OCI-M2 (cell line): ENCODE data around the gene RNF44.
"Not testable (repeated sequence)": the region's sequence is repeated elsewhere in the genome, so short reads cannot be mapped to it uniquely, and the experiment has no call there.

Experiments used
- DNase-seq: peaks from one replicate; lab custom pipeline; 2025; ENCODE audit not compliant: unreplicated experiment; lab: John Stamatoyannopoulos, UW

Gene RNF44

DNA sequence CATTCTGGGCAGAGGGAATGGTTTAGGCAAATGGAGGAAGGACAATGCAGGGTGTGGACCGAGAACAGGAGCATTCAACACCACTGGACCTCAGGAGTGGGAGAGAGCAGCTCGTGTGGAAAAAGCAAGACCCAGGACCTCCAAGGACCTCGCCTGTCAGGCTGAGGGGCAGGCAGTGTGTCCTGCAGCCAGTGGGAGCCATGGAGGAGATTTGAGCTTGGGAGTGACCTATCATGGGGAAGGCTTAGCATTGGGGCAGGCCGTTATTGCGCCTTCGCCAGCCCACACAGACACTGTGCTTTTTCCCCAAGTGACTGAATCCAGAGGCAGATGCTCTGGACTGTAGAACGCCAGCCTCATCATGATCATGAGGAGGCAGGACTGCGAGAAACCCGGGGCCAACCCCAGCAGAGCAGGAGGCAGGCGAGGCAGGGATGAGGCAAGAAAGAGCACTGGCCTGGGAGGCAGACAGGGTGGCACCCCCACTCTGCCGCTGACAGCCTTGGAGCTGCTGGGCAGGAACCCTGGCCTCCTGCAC lies 15.2 kb upstream of the RNF44 start:
- no peak for DNase-seq

DNA sequence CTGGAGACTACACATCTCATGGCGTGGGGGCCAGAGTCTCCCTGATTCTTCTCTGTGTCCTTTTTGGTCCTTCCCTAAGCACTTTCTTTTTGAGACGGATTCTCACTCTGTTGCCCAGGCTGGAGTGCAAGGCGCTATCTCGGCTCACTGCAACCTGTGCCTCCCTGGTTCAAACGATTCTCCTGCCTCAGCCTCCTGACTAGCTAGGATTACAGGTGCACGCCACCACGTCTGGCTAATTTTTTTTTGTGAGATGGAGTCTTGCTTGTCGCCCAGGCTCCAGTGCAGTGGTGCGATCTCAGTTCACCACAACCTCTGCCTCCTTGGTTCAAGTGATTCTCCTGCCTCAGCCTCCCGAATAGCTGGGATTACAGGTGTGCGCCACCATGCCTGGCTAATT lies 13.7 kb upstream of the RNF44 start:
- not testable (repeated sequence) for DNase-seq

DNA sequence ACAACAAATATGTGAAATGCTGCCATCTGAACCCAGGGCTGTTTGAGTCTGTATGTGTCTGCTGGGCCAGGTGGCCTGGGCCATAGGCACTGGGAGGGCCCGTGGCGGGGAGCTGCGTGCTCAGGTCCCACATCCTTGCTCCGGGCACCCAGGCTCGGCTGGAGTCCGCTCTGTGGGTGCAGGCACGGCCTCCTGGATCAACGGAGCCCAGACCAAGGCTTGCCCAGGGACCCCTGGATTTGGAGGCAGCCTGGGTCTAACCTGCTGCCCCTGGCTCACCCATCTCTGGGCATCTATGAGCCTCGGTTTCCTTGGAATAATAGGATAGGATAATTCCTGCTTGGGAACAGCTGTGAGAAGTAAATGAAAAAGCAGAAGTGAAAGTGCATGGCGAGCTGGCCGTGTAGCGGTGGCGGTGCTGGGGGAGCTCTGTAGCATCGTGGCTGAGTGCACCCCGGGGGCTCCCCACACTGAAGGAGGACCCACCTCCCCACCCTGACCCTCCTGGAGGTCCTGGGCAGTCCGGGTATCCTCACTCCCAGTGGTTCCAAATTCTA lies 13.2 kb upstream of the RNF44 start:
- no peak for DNase-seq

GRCh38 chr5:176549871-176550270 lies 12.7 kb upstream of the RNF44 start:
- no peak for DNase-seq

- DNase-seq, result no peak
Measured at GRCh38 chr5:176548967-176549444, 11.8 kb upstream of the RNF44 start, which contains the start of gene CDHR2. Gene CDHR2 (plus strand): TSS chr5:176549342. CDS start chr5:176565353, 16,011 bp downstream.

DNA sequence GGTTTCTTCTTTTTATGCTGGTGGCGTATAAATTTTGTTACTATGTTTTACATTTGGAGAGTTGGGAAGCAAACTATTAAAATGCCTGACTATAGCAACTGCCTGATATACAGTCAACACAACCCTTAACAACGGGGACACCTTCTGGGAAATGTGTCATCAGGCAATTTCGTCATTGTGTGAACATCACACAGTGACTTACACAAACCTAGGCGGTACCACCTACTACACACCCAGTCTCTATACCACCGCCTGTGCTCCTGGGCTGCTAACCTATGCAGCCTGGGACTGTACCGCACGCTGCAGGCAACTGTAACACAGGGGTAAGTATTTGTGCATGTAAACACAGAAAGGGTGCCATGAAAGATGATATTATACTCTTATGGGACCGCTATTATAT lies 10.6 kb upstream of the RNF44 start:
- no peak for DNase-seq

DNA sequence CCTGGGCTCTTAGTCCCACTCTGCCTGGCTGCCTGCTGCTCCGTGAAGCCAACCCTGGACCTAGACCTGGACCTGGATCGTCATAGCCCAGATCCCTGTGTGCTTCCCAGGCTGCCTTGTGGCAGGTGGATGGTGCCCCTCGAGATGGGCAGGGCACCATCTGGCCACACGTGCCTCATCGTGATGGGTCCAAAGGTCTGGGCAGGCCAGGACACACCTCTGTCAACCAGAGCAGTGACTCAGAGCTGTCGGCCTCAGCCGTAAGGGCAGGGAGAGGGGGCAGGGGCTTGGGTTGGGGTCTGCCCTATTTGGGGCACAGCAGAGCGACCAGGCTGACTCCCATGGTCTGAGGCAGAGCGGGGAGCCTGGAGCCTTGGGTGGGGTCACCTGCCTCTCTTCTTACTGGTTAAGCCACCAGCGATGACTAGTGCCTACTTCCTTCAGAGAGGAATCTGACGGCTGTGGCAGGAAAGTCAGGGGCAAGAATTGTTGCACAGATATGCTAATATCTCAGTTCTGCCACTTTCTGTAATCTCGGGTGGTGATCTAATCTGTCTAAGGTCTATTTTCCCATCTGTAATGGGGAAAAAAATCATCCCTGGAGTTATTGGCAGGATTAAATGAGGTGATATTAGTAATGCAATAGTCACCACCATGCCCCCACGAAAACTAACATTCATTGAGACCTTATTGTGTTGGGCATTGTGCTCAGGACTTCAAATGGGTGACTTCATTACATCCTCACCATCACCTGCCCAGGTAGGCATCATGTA lies 8.7 kb upstream of the RNF44 start:
- DNase-seq, result no peak

DNA sequence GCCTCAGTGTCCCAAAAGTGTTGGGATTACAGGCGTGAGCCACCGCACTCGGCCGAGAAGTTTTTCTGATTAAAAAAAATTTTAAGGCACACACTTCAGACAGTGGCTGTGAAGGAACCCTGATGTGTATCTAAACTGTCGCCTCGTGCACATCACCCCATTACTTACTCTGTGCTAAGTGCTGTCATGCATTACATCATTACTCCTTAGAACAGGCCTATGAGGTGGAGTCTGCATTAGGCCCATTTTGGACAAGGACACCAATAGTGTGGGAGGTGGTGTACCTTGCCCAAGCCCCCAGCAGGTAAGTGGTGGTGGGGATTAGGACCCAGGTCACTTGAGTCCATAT lies 8.2 kb upstream of the RNF44 start:
- DNase-seq, result no peak

DNA sequence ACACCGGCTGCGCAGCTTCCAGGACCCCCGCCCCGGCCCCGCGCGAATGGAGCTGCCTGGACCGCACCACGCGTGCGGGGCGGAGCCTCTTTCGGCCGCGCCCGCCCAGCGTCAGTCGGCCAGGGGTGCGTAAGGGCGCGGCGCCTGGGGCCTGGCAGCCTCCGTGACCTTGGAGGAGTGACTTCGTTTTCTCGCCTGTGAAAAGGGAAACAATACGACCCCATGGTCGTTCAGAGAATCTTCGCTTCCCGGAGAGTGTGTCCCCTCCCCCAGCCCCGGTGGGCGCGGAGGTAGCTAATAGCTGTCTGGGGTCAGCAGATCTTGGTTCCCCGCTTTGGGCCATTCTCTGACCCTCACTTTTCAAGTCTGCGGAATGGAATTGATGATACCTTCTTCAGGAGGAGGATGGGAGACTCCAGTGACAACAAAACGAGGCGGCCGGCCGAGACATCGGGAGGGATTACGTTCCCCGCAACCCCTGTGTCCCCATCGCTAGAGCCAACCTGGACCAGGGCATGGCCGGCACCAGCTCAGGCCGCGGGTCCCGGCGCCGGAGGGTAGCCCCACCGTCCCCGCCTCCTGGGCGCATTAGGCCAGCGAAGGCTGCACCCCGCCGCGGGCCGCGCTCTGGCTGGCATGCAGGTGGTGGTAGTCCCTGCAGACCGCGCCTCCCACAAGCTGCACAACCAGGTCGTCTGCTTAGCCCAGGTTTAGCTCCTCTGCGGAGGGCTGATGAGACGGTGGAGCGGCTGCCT lies 6.4 kb upstream of the RNF44 start:
- no peak for DNase-seq

DNA sequence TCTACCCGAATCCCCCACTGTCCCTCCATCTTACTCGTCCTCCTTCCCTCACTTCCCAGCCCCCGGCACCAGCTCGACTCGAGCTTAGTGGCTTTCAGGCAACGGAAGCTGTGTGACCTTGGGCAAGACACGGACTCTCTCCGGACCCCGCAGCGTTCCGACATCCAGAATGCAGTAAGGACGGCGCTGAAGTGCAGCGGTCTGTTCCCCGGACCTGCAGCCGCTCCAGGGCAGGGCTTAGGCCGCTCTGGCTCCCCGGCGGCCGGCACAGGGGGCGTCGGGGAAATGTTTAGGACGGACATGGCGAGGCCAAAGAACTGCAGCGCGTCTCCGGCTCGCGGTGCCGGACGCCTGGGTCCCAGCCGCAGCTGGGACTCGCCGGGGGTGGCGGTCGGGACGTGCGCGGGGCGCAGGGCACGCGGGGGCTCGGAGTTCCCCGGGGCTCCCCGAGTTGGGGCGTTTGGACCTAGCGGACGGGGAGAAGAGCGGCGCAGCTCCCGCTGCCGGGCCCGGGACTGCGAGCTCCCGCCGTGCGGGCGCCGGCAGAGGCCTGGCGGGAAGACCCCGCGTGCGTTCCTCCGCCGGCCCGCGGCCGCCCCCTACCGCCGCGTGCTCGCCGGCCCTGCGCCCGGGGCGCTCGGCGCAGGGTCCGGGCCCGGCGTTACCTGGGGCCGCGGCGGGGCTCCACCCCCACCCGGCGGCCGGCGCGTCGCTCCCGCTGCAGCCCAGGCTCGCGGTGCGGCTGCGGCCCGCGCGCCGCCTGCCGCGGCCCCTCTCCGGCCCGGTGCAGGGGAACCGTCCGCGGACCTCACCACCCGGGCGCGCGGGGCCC lies 5.6 kb upstream of the RNF44 start:
- DNase-seq, result no peak

DNA sequence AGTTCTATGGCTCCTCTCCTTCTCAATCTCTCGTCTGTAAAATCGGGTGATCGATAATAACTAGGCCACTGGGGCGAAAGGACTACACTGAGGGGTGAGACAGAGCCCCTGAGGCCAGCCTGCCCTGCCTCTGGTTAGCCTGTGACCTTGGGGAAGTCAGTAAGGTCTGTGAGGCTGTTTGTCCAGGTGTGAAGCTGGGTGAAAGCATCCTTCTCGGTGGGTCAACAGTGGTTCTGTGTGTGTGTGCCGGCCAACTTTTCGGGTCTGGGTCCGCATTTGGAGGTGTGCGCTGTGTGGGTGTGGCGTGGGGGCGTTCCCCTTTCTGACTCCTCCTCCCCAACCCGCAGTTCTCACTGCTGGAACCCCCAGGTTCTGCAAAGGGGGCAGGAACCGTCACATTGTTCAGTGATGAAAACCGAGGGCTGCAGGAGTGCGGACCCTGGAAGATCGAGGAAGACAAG lies 5.0 kb upstream of the RNF44 start:
- DNase-seq, result no peak

GRCh38 chr5:176541338-176542134 lies 4.3 kb upstream of the RNF44 start:
- no peak for DNase-seq

- DNase-seq, result no peak
Measured at GRCh38 chr5:176540956-176541337, 3.7 kb upstream of the RNF44 start.

DNA sequence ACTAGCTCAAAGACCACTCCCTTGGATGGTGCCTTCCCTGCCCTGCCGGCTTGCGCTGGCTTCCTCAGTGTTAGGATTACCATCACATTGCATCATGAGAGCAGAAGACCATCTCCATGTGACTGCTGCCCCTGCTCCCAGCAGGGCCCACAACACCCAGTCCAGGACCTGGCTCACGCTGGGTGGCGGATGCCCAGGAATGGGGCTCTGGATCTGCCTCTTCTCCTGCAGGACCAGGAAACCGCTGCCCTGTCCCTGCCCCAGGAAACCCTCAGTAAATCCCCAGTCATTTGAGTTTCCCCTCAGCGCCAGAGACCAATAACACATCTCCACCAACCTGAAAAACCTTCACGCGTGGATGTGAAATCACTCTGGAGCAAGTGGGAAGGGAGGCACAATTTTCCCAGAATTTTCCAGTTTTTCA lies 3.3 kb upstream of the RNF44 start:
- no peak for DNase-seq

- no peak for DNase-seq
Measured at GRCh38 chr5:176538989-176539384, 1.8 kb upstream of the RNF44 start.

- peak; percentile 74 for DNase-seq
Measured at GRCh38 chr5:176538230-176538988, 1.2 kb upstream of the RNF44 start.

- DNase-seq, result peak; percentile 74
Measured at GRCh38 chr5:176537554-176538229, 490 bp upstream of the RNF44 start.

DNA sequence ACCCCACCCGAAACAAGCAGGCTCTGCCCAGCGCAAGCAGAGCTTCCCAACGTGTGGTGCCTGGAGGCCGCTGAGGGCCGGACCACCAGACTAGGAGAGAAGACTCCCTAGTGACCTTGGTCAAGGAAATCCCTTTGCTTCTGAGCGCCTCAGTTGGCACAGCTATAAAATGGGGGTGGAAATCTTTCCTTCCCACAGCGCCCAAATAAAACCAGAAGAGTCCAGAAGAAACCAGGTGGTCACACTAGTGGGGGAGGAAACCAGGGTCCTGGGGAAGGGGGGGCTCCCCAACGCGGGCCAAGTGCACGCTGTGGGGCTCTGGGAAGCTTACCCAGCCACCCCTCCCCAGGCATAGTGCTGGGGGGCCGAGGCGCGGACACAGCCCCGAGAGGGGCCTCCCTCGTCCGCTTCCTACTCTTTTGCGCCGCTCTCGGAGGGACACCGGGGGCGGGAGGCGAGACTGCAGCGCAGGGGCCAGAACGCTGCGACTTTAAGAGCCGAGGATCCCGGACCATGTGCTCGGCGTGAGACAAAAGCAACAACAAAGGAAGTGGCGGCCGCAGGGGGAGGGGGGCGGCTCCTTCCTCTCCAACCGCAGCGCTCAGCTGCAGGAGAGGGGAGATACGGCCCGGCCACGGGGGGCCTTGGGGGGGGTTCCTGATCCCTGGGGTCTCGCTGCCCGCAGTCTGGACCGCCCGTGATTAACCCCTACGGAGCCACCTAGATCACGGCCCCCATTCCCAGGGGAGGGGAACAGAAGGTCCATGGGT lies 885 bp downstream of the RNF44 start:
- DNase-seq, result peak; percentile 15
